Suprapubic skin (tissue), 4 donors: ENCODE data around the gene C1orf50. TPM values are rescaled to one million over a fixed set of nuclear protein-coding genes. Genes with fewer than 3 reads are reported as not detected.

Source experiments
- DNase-seq, 2 donors: peaks; one replicate each; pipeline ENCODE4 v3.0.0-alpha.2; 2019; ENCODE audit warnings: low spot score in 2 of 2
- H3K27ac ChIP-seq: fragments of 200-600 bp; sonication (generic); one replicate; pipeline ENCODE4 v1.5.1; 2019
- H3K27me3 ChIP-seq: fragments of 200-600 bp; sonication (generic); one replicate; pipeline ENCODE4 v1.5.1; 2019
- H3K36me3 ChIP-seq: fragments of 200-600 bp; sonication (generic); one replicate; pipeline ENCODE4 v1.5.1; 2019
- H3K4me1 ChIP-seq: fragments of 200-600 bp; sonication (generic); one replicate; pipeline ENCODE4 v1.5.1; 2019
- H3K4me3 ChIP-seq: fragments of 200-600 bp; sonication (generic); one replicate; pipeline ENCODE4 v1.5.1; 2019; ENCODE audit warnings: mild to moderate bottlenecking
- H3K9me3 ChIP-seq: fragments of 200-600 bp; sonication (generic); one replicate; pipeline ENCODE4 v1.5.1; 2019
- CTCF ChIP-seq, 2 donors: fragments of 200-600 bp in 1 of 2; fragments of 450-650 bp in 1 of 2; sonication (generic) in 1 of 2; IDR thresholded peaks; one replicate each; pipeline ENCODE4 v1.5.1; 2016 to 2019; ENCODE audit warnings: antibody characterized with exemption in 2 of 2, mild to moderate bottlenecking in 1 of 2, moderate library complexity in 1 of 2
- EP300 ChIP-seq: sonication (generic); formaldehyde crosslinking; IDR thresholded peaks from one replicate; pipeline ENCODE4 v1.6.1; 2017; ENCODE audit warnings: antibody characterized with exemption
- POLR2A ChIP-seq, 2 donors: fragments of 450-650 bp; IDR thresholded peaks; one replicate each; pipeline ENCODE4 v1.6.1; 2017; ENCODE audit warnings: antibody characterized with exemption in 2 of 2, mild to moderate bottlenecking in 2 of 2, moderate library complexity in 2 of 2
- POLR2AphosphoS5 ChIP-seq, 3 donors: sonication (generic); formaldehyde crosslinking; IDR thresholded peaks; one replicate each; pipeline ENCODE4 v1.6.1; 2017; ENCODE audit warnings: antibody characterized with exemption in 3 of 3
- WGBS: methylation state at CpG from one replicate; pipeline ENCODE4 v1.1.5; 2018; 5-methylcytosine and 5-hydroxymethylcytosine counted together
- total RNA-seq, 4 donors: library from RNA; depleted of rRNA; stranded (reverse); fragments of >200 nt; gene quantifications; one replicate each; pipeline ENCODE4 v1.1.0, GENCODE V29; 2016

C1orf50 gene
- total RNA-seq, 4 donors from 2014 or later, result 2.2 to 7.6 (median 3.1) TPM

GRCh38 chr1:42730002-42730401 lies 37.0 kb upstream of the C1orf50 start:
- WGBS, result 86% methylated on average over 3 of the region's 3 CpGs
- TF ChIP-seq POLR2A (IDR thresholded peaks at IDR 0.05) (no peak), EP300 (no peak), POLR2AphosphoS5 (IDR thresholded peaks at IDR 0.05) (no peak), CTCF (IDR thresholded peaks at IDR 0.05) (no peak)
- peak in 1 of 2 donors; percentile 17 for DNase-seq

GRCh38 chr1:42730988-42731387 lies 36.1 kb upstream of the C1orf50 start:
- Histone ChIP-seq H3K4me1 (peaks cover 13% of the 10 kb centered on the region), H3K27me3 (no peaks in the 10 kb centered on the region), H3K27ac (no peak overlapping the region), H3K9me3 (no peaks in the 10 kb centered on the region), H3K4me3 (no peak overlapping the region), H3K36me3 (no peaks in the 10 kb centered on the region)
- DNase-seq, result peak in 1 of 2 donors; percentile 35
- TF ChIP-seq CTCF (IDR thresholded peaks at IDR 0.05) (no peak), POLR2AphosphoS5 (IDR thresholded peaks at IDR 0.05) (no peak), EP300 (no peak), POLR2A (IDR thresholded peaks at IDR 0.05) (no peak)
- WGBS, result 61% methylated on average over 4 of the region's 4 CpGs

More at GRCh38 chr1:42730002-42730401, 37.0 kb upstream of the C1orf50 start:
- Histone ChIP-seq H3K27me3 (no peaks in the 10 kb centered on the region), H3K36me3 (no peaks in the 10 kb centered on the region), H3K4me3 (no peak overlapping the region), H3K4me1 (peaks cover 7% of the 10 kb centered on the region), H3K27ac (no peak overlapping the region), H3K9me3 (no peaks in the 10 kb centered on the region)

DNA sequence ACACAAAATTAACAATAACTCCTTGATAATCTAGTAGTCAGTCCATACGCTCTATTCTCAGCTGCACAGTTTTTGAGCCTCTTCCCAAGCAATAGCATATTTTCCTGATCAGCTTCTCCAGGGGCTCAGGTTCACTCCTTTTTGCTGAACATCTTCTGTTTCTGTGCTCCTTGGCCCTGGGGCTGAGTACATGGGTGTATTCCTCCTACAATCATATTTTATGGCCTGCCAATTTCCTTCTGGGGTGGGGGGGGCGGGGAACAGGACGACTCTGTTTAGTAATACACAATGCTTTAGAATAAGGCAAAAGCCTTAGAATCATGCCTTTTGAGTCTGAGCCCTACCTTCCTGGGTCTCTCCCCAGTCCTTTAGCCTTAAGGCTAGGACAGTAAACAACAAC lies 35.5 kb upstream of the C1orf50 start:
- H3K27me3 ChIP-seq, result no peaks in the 10 kb centered on the region
- H3K27ac ChIP-seq, result no peak overlapping the region
- WGBS, result 61% methylated on average over 3 of the region's 3 CpGs
- peaks cover 19% of the 10 kb centered on the region for H3K4me1 ChIP-seq
- TF ChIP-seq EP300 (no peak), POLR2AphosphoS5 (IDR thresholded peaks at IDR 0.05) (no peak), CTCF (IDR thresholded peaks at IDR 0.05) (no peak), POLR2A (IDR thresholded peaks at IDR 0.05) (no peak)
- DNase-seq, result no peak
- H3K9me3 ChIP-seq, result no peaks in the 10 kb centered on the region
- H3K4me3 ChIP-seq, result no peak overlapping the region
- H3K36me3 ChIP-seq, result no peaks in the 10 kb centered on the region

GRCh38 chr1:42732126-42732680 lies 34.8 kb upstream of the C1orf50 start:
- H3K36me3 ChIP-seq, result no peaks in the 10 kb centered on the region
- H3K4me1 ChIP-seq, result peaks cover 25% of the 10 kb centered on the region
- no peaks in the 10 kb centered on the region for H3K9me3 ChIP-seq
- WGBS, result 65% methylated on average over 10 of the region's 10 CpGs
- no peak overlapping the region for H3K27ac ChIP-seq
- TF ChIP-seq CTCF (IDR thresholded peaks at IDR 0.05) (no peak), POLR2AphosphoS5 (IDR thresholded peaks at IDR 0.05) (no peak)
- no peaks in the 10 kb centered on the region for H3K27me3 ChIP-seq
- no peak overlapping the region for H3K4me3 ChIP-seq
- DNase-seq, result peak in 1 of 2 donors; percentile 14

DNA sequence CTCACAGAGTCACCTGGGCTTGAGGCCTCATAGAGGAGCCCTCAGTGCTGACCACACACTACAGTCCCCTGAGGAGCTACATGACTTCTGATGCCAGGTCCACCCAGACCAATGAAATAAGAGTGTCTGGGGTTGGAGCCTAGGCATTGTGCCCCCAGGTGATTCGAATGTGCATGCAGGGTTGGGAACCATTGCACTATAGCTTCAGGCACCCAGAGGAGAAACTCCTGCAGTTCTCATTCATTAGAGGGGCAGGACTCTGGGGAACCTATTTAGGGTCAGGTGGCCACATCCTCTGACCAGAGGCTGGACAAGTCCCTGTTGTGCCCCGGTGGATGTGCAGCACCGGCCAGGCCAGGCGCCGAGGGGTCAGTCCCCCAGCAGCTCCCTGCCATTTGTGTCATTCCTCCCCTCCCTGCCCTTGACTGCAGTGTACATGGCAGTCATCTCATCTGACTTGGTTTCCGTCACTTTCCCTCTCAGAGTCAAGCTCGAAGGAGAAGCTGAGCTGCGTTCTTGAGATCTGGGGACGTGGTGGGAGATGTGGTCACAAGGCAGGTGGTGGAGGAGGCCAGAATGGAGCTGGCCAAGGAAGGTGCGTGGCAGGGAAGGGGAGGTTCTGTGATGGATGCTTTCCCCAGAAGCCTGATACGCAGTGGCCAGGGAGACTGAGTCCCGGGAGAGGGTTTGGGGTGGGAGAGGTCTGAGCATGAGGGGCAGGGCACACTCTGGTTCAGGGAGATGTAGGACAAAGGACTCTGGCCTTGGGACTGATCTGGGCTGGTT lies 33.4 kb upstream of the C1orf50 start:
- Histone ChIP-seq H3K36me3 (no peaks in the 10 kb centered on the region), H3K4me1 (peaks cover 29% of the 10 kb centered on the region), H3K9me3 (no peaks in the 10 kb centered on the region), H3K27me3 (no peaks in the 10 kb centered on the region), H3K4me3 (no peak overlapping the region), H3K27ac (no peak overlapping the region)
- 89% methylated on average over 9 of the region's 12 CpGs for WGBS
- DNase-seq, result peak in 1 of 2 donors; percentile 40
- TF ChIP-seq CTCF (IDR thresholded peaks at IDR 0.05) (no peak), EP300 (no peak), POLR2A (IDR thresholded peaks at IDR 0.05) (no peak), POLR2AphosphoS5 (IDR thresholded peaks at IDR 0.05) (no peak)
